HFF-Myc (cell line): ENCODE measurements around the gene ZFHX3.
A peak's percentile ranks its signal among the peaks of the same experiment; 100 is the strongest.

ENCODE experiments used
- DNase-seq: peaks from one replicate; pipeline ENCODE4 v3.0.0-alpha.2; 2011; ENCODE audit warnings: low read depth; ENCODE audit errors: extremely low read depth
- H3K4me3 ChIP-seq: replicated peaks from 2 replicates; pipeline ENCODE4 v1.5.1; 2011; ENCODE audit warnings: low read depth, mild to moderate bottlenecking, control low read depth, low read length
- TF ChIP-seq, protein P1 (sequence below): IDR thresholded peaks from 2 replicates; pipeline ENCODE4 v1.5.1; 2012; ENCODE audit warnings: mild to moderate bottlenecking, low read depth, low read length, control low read depth; ENCODE audit errors: missing control alignments

ZFHX3 gene

GRCh38 chr16:72967941-72968340, 80.0 kb downstream of the ZFHX3 start:
- TF ChIP-seq, protein P1, sequence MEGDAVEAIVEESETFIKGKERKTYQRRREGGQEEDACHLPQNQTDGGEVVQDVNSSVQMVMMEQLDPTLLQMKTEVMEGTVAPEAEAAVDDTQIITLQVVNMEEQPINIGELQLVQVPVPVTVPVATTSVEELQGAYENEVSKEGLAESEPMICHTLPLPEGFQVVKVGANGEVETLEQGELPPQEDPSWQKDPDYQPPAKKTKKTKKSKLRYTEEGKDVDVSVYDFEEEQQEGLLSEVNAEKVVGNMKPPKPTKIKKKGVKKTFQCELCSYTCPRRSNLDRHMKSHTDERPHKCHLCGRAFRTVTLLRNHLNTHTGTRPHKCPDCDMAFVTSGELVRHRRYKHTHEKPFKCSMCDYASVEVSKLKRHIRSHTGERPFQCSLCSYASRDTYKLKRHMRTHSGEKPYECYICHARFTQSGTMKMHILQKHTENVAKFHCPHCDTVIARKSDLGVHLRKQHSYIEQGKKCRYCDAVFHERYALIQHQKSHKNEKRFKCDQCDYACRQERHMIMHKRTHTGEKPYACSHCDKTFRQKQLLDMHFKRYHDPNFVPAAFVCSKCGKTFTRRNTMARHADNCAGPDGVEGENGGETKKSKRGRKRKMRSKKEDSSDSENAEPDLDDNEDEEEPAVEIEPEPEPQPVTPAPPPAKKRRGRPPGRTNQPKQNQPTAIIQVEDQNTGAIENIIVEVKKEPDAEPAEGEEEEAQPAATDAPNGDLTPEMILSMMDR, result no peak
- no peak overlapping the region for H3K4me3 ChIP-seq

GRCh38 chr16:72963533-72964315, 84.2 kb downstream of the ZFHX3 start:
- no peak for DNase-seq
- TF ChIP-seq, protein P1, result no peak
- no peak overlapping the region for H3K4me3 ChIP-seq

More at GRCh38 chr16:72967941-72968340, 80.0 kb downstream of the ZFHX3 start:
- no peak for DNase-seq

GRCh38 chr16:72962347-72962746, 85.6 kb downstream of the ZFHX3 start:
- no peak for DNase-seq
- no peak overlapping the region for H3K4me3 ChIP-seq

GRCh38 chr16:72961863-72962262, 86.1 kb downstream of the ZFHX3 start:
- no peak overlapping the region for H3K4me3 ChIP-seq
- no peak for DNase-seq
- TF ChIP-seq, protein P1, result no peak

More at GRCh38 chr16:72962347-72962746, 85.6 kb downstream of the ZFHX3 start:
- TF ChIP-seq, protein P1, result no peak

DNA sequence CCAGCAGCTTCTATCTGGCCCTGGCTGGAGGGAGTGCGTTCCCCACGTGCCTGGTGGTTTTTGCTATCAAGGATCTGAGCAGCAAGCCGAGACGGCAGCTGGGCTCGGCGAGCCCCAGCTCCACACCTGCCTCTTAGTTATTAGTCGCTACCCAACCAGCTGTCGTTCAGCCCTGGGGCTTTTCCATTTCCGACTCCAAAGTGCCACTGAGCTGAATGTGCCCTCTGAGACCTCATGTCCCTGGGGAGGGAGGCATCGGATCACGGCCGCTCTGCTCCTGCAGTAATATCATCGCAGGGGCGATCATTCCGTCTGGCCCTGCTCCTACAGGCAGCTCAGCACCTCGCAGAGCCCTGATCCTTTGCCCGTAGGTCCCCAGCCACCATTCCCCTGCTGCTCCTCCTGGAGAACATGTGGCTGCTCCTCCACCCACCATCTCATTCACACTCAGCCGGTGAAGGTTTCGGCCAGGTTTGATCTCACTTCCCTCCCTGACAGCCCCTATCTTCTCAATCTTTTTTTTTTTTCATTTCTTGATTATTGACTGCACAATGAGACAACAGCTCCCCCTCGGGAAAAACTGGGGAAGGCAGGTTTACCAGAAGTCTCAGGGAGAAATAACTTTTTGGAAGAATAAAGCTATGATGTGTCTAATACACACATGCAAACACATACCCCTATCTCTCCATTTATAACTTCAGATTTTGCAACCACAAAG, 86.7 kb downstream of the ZFHX3 start:
- TF ChIP-seq, protein P1, result peak; percentile 20
- DNase-seq, result no peak
- no peak overlapping the region for H3K4me3 ChIP-seq

- H3K4me3 ChIP-seq, result no peak overlapping the region
- DNase-seq, result no peak
- TF ChIP-seq, protein P1, result no peak
Observed at GRCh38 chr16:72960101-72960500, 87.8 kb downstream of the ZFHX3 start.
